ENCODE results near the gene COL15A1. TPM values are rescaled to one million over a fixed set of nuclear protein-coding genes. Genes with fewer than 3 reads are reported as not detected.

The COL15A1 gene
- total and polyA plus RNA-seq, 10 donors: 0.33 to 9.3 (median 2.1) TPM

GRCh38 chr9:99090336-99091130 is 146.8 kb downstream of the COL15A1 start:
- no peaks in the 10 kb centered on the region for H3K36me3 ChIP-seq
- H3K9me3 ChIP-seq: peaks cover 0 to 10% (median 3%) of the 10 kb centered on the region in 8 donors
- 87 to 92% (median 90%) methylated on average over 5 of the region's 5 CpGs for WGBS, 5 donors
- intact Hi-C loops (cut with DNase I; ENCODE audit: low total_unique reads): no loop called here
- TF ChIP-seq POLR2AphosphoS5 (IDR thresholded peaks at IDR 0.05) (no peak), POLR2A (IDR thresholded peaks at IDR 0.05) (no peak)
- TF ChIP-seq, protein P1, sequence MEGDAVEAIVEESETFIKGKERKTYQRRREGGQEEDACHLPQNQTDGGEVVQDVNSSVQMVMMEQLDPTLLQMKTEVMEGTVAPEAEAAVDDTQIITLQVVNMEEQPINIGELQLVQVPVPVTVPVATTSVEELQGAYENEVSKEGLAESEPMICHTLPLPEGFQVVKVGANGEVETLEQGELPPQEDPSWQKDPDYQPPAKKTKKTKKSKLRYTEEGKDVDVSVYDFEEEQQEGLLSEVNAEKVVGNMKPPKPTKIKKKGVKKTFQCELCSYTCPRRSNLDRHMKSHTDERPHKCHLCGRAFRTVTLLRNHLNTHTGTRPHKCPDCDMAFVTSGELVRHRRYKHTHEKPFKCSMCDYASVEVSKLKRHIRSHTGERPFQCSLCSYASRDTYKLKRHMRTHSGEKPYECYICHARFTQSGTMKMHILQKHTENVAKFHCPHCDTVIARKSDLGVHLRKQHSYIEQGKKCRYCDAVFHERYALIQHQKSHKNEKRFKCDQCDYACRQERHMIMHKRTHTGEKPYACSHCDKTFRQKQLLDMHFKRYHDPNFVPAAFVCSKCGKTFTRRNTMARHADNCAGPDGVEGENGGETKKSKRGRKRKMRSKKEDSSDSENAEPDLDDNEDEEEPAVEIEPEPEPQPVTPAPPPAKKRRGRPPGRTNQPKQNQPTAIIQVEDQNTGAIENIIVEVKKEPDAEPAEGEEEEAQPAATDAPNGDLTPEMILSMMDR (IDR thresholded peaks at IDR 0.05 in 8 of 11, conservative IDR thresholded peaks at IDR 0.05 in 3 of 11): no peak
- H3K4me3 ChIP-seq: no peak overlapping the region
- H3K4me1 ChIP-seq: peaks cover 0 to 25% (median 11%) of the 10 kb centered on the region in 6 donors
- DNase-seq: no peak
- H3K27ac ChIP-seq: no peak overlapping the region
- no peaks in the 10 kb centered on the region for H3K27me3 ChIP-seq (replicated peaks in 1 of 7)

- TF ChIP-seq, protein P1 (IDR thresholded peaks at IDR 0.05 in 8 of 11, conservative IDR thresholded peaks at IDR 0.05 in 3 of 11): no peak
- no peak for TF ChIP-seq POLR2A (IDR thresholded peaks at IDR 0.05)
- no peak for TF ChIP-seq POLR2AphosphoS5 (IDR thresholded peaks at IDR 0.05)
These were observed 149.2 kb downstream of the COL15A1 start for GRCh38 chr9:99092643-99093491.

GRCh38 chr9:99093492-99093791 is 149.7 kb downstream of the COL15A1 start:
- H3K4me3 ChIP-seq: no peak overlapping the region
- TF ChIP-seq, protein P1 (IDR thresholded peaks at IDR 0.05 in 8 of 11, conservative IDR thresholded peaks at IDR 0.05 in 3 of 11): no peak
- TF ChIP-seq POLR2A (IDR thresholded peaks at IDR 0.05): no peak
- no peak for TF ChIP-seq POLR2AphosphoS5 (IDR thresholded peaks at IDR 0.05)
- 86 to 100% (median 92%) methylated on average over 3 of the region's 3 CpGs for WGBS, 5 donors

More at GRCh38 chr9:99092643-99093491, 149.2 kb downstream of the COL15A1 start:
- Histone ChIP-seq H3K4me3 (no peak overlapping the region), H3K9me3 (peaks cover 0 to 10% (median 3%) of the 10 kb centered on the region in 8 donors), H3K4me1 (peaks cover 0 to 8% (median 5%) of the 10 kb centered on the region in 6 donors), H3K27me3 (replicated peaks in 1 of 7) (no peaks in the 10 kb centered on the region), H3K27ac (peak overlapping the region in 1 of 8 donors; percentile 18), H3K36me3 (no peaks in the 10 kb centered on the region)
- 72 to 81% (median 78%) methylated on average over 6 of the region's 6 CpGs for WGBS, 5 donors
- intact Hi-C loops (cut with DNase I; ENCODE audit: low total_unique reads): no loop called here
- no peak for DNase-seq

GRCh38 chr9:99095565-99095964 is 151.9 kb downstream of the COL15A1 start:
- 76 to 88% (median 85%) methylated on average over 3 of the region's 3 CpGs for WGBS, 5 donors
- Histone ChIP-seq H3K4me3 (no peak overlapping the region), H3K27ac (no peak overlapping the region), H3K27me3 (replicated peaks in 1 of 7) (no peaks in the 10 kb centered on the region), H3K9me3 (peaks cover 0 to 3% (median 0%) of the 10 kb centered on the region in 8 donors), H3K36me3 (no peaks in the 10 kb centered on the region), H3K4me1 (peaks cover 0 to 8% (median 5%) of the 10 kb centered on the region in 6 donors)
- intact Hi-C loops (cut with DNase I; ENCODE audit: low total_unique reads): no loop called here
- DNase-seq: no peak
- TF ChIP-seq POLR2A (IDR thresholded peaks at IDR 0.05) (no peak), POLR2AphosphoS5 (IDR thresholded peaks at IDR 0.05) (no peak)
- TF ChIP-seq, protein P1 (IDR thresholded peaks at IDR 0.05 in 8 of 11, conservative IDR thresholded peaks at IDR 0.05 in 3 of 11): no peak

More at GRCh38 chr9:99093492-99093791, 149.7 kb downstream of the COL15A1 start:
- Histone ChIP-seq H3K27ac (no peak overlapping the region), H3K4me1 (peaks cover 0 to 8% (median 5%) of the 10 kb centered on the region in 6 donors), H3K9me3 (peaks cover 0 to 10% (median 3%) of the 10 kb centered on the region in 8 donors), H3K27me3 (replicated peaks in 1 of 7) (no peaks in the 10 kb centered on the region), H3K36me3 (no peaks in the 10 kb centered on the region)
- DNase-seq: no peak
- intact Hi-C loops (cut with DNase I; ENCODE audit: low total_unique reads): no loop called here

All from spleen (tissue), 11 donors.